Thyroid gland (tissue), 4 donors: ENCODE results near the gene ACKR1.

Source experiments
- POLR2A ChIP-seq, 2 donors: fragments of 450-650 bp; IDR thresholded peaks; one replicate each; pipeline ENCODE4 v1.6.1; 2017; ENCODE audit warnings: antibody characterized with exemption in 2 of 2, mild to moderate bottlenecking in 2 of 2, moderate library complexity in 1 of 2
- TF ChIP-seq, protein P1 (sequence below), 6 experiments: fragments of 200-600 bp in 3 of 6; fragments of 450-650 bp in 3 of 6; sonication (generic) in 3 of 6; IDR thresholded peaks; one replicate each; pipeline ENCODE4 v1.5.1; 2016 to 2019; ENCODE audit warnings: antibody characterized with exemption in 6 of 6, mild to moderate bottlenecking in 2 of 6, inconsistent platforms in 1 of 6, moderate library complexity in 1 of 6

DNA sequence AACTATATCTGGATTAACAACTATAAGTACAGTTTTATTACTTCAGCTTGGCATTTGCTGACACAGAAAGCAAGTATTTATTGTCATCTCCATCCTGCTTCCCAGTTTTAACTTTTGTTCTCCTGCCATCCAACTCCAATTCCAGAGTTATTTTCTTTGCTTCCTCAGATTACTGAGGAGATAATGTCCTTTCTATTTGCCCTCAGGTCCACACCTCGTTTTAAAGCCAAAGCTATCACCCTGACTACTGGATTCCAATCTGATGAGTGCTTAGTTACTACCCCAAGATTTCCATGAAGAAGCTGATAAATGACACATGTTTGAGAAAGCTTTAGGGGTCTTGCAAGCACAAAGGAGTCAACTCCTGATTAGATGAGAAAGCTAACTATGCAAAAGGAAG, 25.2 kb downstream of the ACKR1 start:
- TF ChIP-seq, protein P1, sequence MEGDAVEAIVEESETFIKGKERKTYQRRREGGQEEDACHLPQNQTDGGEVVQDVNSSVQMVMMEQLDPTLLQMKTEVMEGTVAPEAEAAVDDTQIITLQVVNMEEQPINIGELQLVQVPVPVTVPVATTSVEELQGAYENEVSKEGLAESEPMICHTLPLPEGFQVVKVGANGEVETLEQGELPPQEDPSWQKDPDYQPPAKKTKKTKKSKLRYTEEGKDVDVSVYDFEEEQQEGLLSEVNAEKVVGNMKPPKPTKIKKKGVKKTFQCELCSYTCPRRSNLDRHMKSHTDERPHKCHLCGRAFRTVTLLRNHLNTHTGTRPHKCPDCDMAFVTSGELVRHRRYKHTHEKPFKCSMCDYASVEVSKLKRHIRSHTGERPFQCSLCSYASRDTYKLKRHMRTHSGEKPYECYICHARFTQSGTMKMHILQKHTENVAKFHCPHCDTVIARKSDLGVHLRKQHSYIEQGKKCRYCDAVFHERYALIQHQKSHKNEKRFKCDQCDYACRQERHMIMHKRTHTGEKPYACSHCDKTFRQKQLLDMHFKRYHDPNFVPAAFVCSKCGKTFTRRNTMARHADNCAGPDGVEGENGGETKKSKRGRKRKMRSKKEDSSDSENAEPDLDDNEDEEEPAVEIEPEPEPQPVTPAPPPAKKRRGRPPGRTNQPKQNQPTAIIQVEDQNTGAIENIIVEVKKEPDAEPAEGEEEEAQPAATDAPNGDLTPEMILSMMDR (IDR thresholded peaks at IDR 0.05) = no peak
- no peak for TF ChIP-seq POLR2A (IDR thresholded peaks at IDR 0.05)
